NCI-H82 treated with DMSO at 0.1 percent for 48 hours (cell line): ENCODE results near the gene PGBD5.

Experiments
- DNase-seq: peaks from one replicate; lab custom pipeline; 2025; ENCODE audit not compliant: unreplicated experiment; lab: John Stamatoyannopoulos, UW

The PGBD5 gene

GRCh38 chr1:230326971-230327891 lies 98.9 kb downstream of the PGBD5 start:
- DNase-seq: no peak

- DNase-seq: no peak
Observed at GRCh38 chr1:230323686-230324085, 102.4 kb downstream of the PGBD5 start.

- no peak for DNase-seq
Observed at GRCh38 chr1:230322967-230323547, 103.1 kb downstream of the PGBD5 start.

- DNase-seq: no peak
Observed at GRCh38 chr1:230322421-230322756, 103.7 kb downstream of the PGBD5 start.

- no peak for DNase-seq
Observed at GRCh38 chr1:230321741-230322420, 104.3 kb downstream of the PGBD5 start.

- DNase-seq: no peak
Observed at GRCh38 chr1:230321341-230321740, 104.8 kb downstream of the PGBD5 start.

- no peak for DNase-seq
Observed at GRCh38 chr1:230320804-230321203, 105.3 kb downstream of the PGBD5 start.

GRCh38 chr1:230319014-230319747 lies 107.0 kb downstream of the PGBD5 start:
- no peak for DNase-seq

GRCh38 chr1:230317823-230318819 lies 108.0 kb downstream of the PGBD5 start:
- DNase-seq: peak; percentile 13

GRCh38 chr1:230316864-230317745 lies 109.0 kb downstream of the PGBD5 start:
- no peak for DNase-seq

GRCh38 chr1:230315099-230315498 lies 111.0 kb downstream of the PGBD5 start:
- no peak for DNase-seq

GRCh38 chr1:230314142-230314470 lies 112.0 kb downstream of the PGBD5 start:
- DNase-seq: no peak

- no peak for DNase-seq
Observed at GRCh38 chr1:230313453-230314141, 112.5 kb downstream of the PGBD5 start.

- peak; percentile 52 for DNase-seq
Observed at GRCh38 chr1:230312676-230313075, 113.5 kb downstream of the PGBD5 start.

- peak; percentile 67 for DNase-seq
Observed at GRCh38 chr1:230310381-230311163, 115.6 kb downstream of the PGBD5 start.

GRCh38 chr1:230309646-230310177 lies 116.4 kb downstream of the PGBD5 start:
- no peak for DNase-seq

GRCh38 chr1:230308821-230309220 lies 117.3 kb downstream of the PGBD5 start:
- no peak for DNase-seq

- DNase-seq: no peak
Observed at GRCh38 chr1:230308039-230308438, 118.1 kb downstream of the PGBD5 start.
